HG02884 (cell line): ENCODE data around the gene TRAF7.
"Not testable (repeated sequence)": the region's sequence is repeated elsewhere in the genome, so short reads cannot be mapped to it uniquely, and the experiment has no call there.

Experiments used
- ATAC-seq: cut with Tn5 transposase; IDR thresholded peaks from one replicate; pipeline ENCODE4 v1.9.1; 2021; ENCODE audit warnings: mild to moderate bottlenecking, moderate library complexity; ENCODE audit not compliant: unreplicated experiment

Gene TRAF7

GRCh38 chr16:2197765-2198164, 42.2 kb downstream of the TRAF7 start:
- no peak for ATAC-seq

- ATAC-seq = no peak
Observed at GRCh38 chr16:2198283-2198682, 42.7 kb downstream of the TRAF7 start.

GRCh38 chr16:2199095-2199494, 43.5 kb downstream of the TRAF7 start:
- no peak for ATAC-seq

GRCh38 chr16:2199621-2200139, 44.1 kb downstream of the TRAF7 start:
- ATAC-seq = no peak

GRCh38 chr16:2200313-2200712, 44.7 kb downstream of the TRAF7 start:
- no peak for ATAC-seq

GRCh38 chr16:2203119-2203688, 47.6 kb downstream of the TRAF7 start:
- ATAC-seq = not testable (repeated sequence)

GRCh38 chr16:2204416-2205103, 49.0 kb downstream of the TRAF7 start:
- no peak for ATAC-seq

GRCh38 chr16:2205104-2205966, 49.8 kb downstream of the TRAF7 start, which contains the start of gene MLST8:
TSS of gene MLST8 (plus strand) at chr16:2205454. CDS start at chr16:2206086, 632 bp downstream.
- ATAC-seq = no peak

- ATAC-seq = no peak
Observed at GRCh38 chr16:2205967-2206313, 50.4 kb downstream of the TRAF7 start.

- no peak for ATAC-seq
Observed at GRCh38 chr16:2206420-2206779, 50.8 kb downstream of the TRAF7 start.

GRCh38 chr16:2206780-2207433, 51.3 kb downstream of the TRAF7 start:
- ATAC-seq = no peak

- ATAC-seq = no peak
Observed at GRCh38 chr16:2207872-2208271, 52.3 kb downstream of the TRAF7 start.

- ATAC-seq = no peak
Observed at GRCh38 chr16:2208308-2208707, 52.7 kb downstream of the TRAF7 start.

- ATAC-seq = no peak
Observed at GRCh38 chr16:2208772-2209171, 53.2 kb downstream of the TRAF7 start.

- ATAC-seq = no peak
Observed at GRCh38 chr16:2209258-2210008, 53.9 kb downstream of the TRAF7 start.

GRCh38 chr16:2210009-2210332, 54.4 kb downstream of the TRAF7 start:
- ATAC-seq = no peak

GRCh38 chr16:2210386-2211365, 55.1 kb downstream of the TRAF7 start, which contains the start of gene BRICD5:
TSS of gene BRICD5 (minus strand) at chr16:2210863. CDS start at chr16:2210833, 30 bp downstream.
- ATAC-seq = no peak

- ATAC-seq = no peak
Observed at GRCh38 chr16:2211923-2212347, 56.4 kb downstream of the TRAF7 start.
